ENCODE measurements around the gene ERLIN1.

DNA sequence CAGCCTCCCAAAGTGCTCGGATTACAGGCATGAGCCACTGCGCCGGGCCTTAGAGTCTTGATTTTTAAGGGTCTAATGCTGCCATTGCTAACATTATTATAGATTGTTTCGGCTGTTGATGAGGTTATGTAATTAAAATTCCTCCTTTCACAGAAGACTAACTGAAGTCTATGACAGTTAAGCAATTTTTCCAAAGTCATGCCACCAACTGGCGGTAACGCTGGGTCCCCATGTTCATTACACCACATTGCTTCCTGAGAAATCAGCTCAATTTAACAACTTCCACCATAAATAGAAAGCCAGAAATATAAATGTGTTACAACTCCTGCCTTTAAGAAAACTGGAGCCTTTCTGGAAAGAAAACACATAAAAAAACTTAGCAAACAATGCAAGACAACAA is 3.5 kb downstream of the ERLIN1 start:
- TF ChIP-seq SIN3A (IDR thresholded peaks at IDR 0.05; ENCODE audit: borderline replicate concordance, insufficient read depth, low read length) (no peak), POLR2AphosphoS5 (IDR thresholded peaks at IDR 0.05; ENCODE audit: low read depth, low read length) (no peak), TAF1 (IDR thresholded peaks at IDR 0.05; ENCODE audit: borderline replicate concordance, insufficient read depth, low read length) (no peak), FOXP2 (optimal IDR thresholded peaks at IDR 0.05; ENCODE audit: borderline replicate concordance, extremely low read depth, extremely low read length, insufficient read depth) (no peak)
- TF ChIP-seq, protein P1, sequence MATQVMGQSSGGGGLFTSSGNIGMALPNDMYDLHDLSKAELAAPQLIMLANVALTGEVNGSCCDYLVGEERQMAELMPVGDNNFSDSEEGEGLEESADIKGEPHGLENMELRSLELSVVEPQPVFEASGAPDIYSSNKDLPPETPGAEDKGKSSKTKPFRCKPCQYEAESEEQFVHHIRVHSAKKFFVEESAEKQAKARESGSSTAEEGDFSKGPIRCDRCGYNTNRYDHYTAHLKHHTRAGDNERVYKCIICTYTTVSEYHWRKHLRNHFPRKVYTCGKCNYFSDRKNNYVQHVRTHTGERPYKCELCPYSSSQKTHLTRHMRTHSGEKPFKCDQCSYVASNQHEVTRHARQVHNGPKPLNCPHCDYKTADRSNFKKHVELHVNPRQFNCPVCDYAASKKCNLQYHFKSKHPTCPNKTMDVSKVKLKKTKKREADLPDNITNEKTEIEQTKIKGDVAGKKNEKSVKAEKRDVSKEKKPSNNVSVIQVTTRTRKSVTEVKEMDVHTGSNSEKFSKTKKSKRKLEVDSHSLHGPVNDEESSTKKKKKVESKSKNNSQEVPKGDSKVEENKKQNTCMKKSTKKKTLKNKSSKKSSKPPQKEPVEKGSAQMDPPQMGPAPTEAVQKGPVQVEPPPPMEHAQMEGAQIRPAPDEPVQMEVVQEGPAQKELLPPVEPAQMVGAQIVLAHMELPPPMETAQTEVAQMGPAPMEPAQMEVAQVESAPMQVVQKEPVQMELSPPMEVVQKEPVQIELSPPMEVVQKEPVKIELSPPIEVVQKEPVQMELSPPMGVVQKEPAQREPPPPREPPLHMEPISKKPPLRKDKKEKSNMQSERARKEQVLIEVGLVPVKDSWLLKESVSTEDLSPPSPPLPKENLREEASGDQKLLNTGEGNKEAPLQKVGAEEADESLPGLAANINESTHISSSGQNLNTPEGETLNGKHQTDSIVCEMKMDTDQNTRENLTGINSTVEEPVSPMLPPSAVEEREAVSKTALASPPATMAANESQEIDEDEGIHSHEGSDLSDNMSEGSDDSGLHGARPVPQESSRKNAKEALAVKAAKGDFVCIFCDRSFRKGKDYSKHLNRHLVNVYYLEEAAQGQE (IDR thresholded peaks at IDR 0.05; ENCODE audit: insufficient read depth in 1 of 2, low read depth in 2 of 2, low read length in 2 of 2), result no peak

Data from PFSK-1 (cell line).